HEK293 (cell line): ENCODE results near the gene KPNA6.

Source experiments
- ZNF274 ChIP-seq, 2 experiments: fragments of 200-500 bp in 1 of 2; fragments of 450-650 bp in 1 of 2; sonication (Bioruptor generic) in 1 of 2; formaldehyde crosslinking in 1 of 2; IDR thresholded peaks; 2 replicates each; pipeline versions ENCODE4 v1.5.1 to v1.6.1; 2014 to 2016; ENCODE audit warnings: borderline replicate concordance in 1 of 2, inconsistent platforms in 1 of 2, low read length in 1 of 2, missing biosample characterization in 1 of 2, missing genetic modification characterization in 1 of 2
- ZNF558 ChIP-seq: fragments of 450-650 bp; formaldehyde crosslinking; IDR thresholded peaks from 2 replicates; pipeline ENCODE4 v1.5.1; 2016; ENCODE audit warnings: missing biosample characterization, missing genetic modification characterization

- TF ChIP-seq ZNF558 (tag by site-specific recombination) (no peak), ZNF274 (IDR thresholded peaks at IDR 0.05; ENCODE audit: low read length) (no peak), ZNF274 (tag by site-specific recombination; IDR thresholded peaks at IDR 0.05; ENCODE audit: borderline replicate concordance) (no peak)
These were observed 89.2 kb downstream of the KPNA6 start for GRCh38 chr1:32197074-32197473.
